Upper lobe of right lung (tissue), 1 donor: ENCODE data around the gene RPTN. TPM values are rescaled to one million over a fixed set of nuclear protein-coding genes. Genes with fewer than 3 reads are reported as not detected.
A peak's percentile ranks its signal among the peaks of the same experiment; 100 is the strongest.

Source experiments
- ATAC-seq: fragments of 200-7000 bp; cut with Tn5 transposase; one replicate; pipeline ENCODE4 v1.9.1; 2020; ENCODE audit warnings: mild to moderate bottlenecking, moderate library complexity
- DNase-seq: peaks from one replicate; pipeline ENCODE4 v3.0.0-alpha.2; 2020
- H3K27ac ChIP-seq: fragments of 200-600 bp; one replicate; pipeline ENCODE4 v1.8.0; 2022
- H3K27me3 ChIP-seq: fragments of 200-600 bp; one replicate; pipeline ENCODE4 v1.8.0; 2022; ENCODE audit warnings: mild to moderate bottlenecking
- H3K36me3 ChIP-seq: fragments of 200-600 bp; one replicate; pipeline ENCODE4 v1.8.0; 2022
- H3K4me1 ChIP-seq: fragments of 200-600 bp; one replicate; pipeline ENCODE4 v1.8.0; 2022
- H3K4me3 ChIP-seq: fragments of 200-600 bp; one replicate; pipeline ENCODE4 v1.8.0; 2022; ENCODE audit warnings: mild to moderate bottlenecking
- H3K9me3 ChIP-seq: fragments of 200-600 bp; one replicate; pipeline ENCODE4 v1.8.0; 2022
- CTCF ChIP-seq: fragments of 200-600 bp; IDR thresholded peaks from one replicate; pipeline ENCODE4 v1.8.0; 2022; ENCODE audit warnings: antibody characterized with exemption
- intact Hi-C: fragments of 100-400 bp; cut with DNase I; formaldehyde crosslinking; loops from one replicate; pipeline ENCODE4 v1.11.0; 2022
- total RNA-seq: library from RNA; stranded (reverse); fragmentation: NEBNext Ultra II Directional; extraction: Animal tissue kit (Norgen Biotek cat#: 25700); gene quantifications from one replicate; pipeline ENCODE4 v1.2.1, GENCODE V29; 2021
- donor health status: DM: no; HTN: yes; CAD: no; lungs with severe emphysema.

Gene RPTN
- total RNA-seq, 1 donor from 2014 or later: not detected

DNA sequence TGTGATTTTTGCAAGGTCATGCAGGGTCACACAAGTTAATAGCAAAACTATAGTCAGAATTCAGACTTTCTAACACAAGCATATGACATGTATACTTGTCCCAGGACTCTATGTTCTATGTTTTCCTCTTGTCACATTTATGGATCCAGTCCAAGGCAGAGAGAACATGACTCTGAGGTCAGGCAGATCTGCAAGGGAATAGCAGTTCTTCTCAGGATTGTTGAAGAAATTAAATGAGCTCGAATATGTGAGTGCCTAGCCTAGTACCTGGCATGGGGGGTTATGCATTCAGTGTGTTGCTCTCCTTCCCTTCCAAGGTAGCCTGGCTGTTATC, 9.5 kb upstream of the RPTN start:
- Histone ChIP-seq H3K27me3 (no peaks in the 10 kb centered on the region), H3K4me3 (no peak overlapping the region), H3K36me3 (no peaks in the 10 kb centered on the region), H3K9me3 (no peaks in the 10 kb centered on the region), H3K27ac (no peak overlapping the region), H3K4me1 (peaks cover 11% of the 10 kb centered on the region)
- ATAC-seq (no peak), DNase-seq (no peak)
- intact Hi-C loops: no loop called here
- TF ChIP-seq CTCF: no peak

DNA sequence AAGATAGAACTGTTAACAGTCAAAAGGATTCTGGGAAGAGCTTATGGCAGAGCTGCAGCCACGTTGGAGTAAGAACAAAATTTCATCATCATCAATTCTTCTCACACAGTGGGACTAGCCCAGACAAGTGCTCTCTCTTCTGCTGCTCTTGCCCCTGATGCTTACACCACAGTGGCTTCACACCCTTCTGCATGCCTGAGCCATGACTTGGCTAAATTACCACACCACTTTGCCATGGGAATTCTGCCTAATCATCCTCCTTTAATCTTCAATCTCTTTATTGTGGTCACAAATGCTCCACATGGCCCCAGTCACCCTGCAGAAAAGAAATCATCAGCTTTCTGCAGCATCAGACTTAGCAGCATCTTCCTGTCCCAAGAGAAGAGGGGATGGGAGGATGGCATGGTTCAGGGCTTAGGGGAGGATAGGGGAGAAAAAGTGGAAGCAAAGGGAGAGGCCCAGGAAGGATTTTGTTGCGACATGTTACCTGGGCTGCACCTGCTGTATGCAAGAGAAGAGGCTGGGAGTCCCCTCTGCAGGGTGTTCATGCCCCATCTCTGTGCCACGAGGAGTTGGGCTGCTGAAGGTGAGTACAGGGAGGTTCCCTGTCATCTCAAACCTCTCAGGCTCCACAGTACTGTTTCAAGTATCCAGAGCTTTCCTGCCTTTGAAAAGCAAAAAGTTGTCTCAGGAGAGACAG, 9.0 kb upstream of the RPTN start:
- ATAC-seq (peak; percentile 58), DNase-seq (no peak)
- Histone ChIP-seq H3K27ac (no peak overlapping the region), H3K27me3 (no peaks in the 10 kb centered on the region), H3K9me3 (no peaks in the 10 kb centered on the region), H3K4me3 (no peak overlapping the region), H3K36me3 (no peaks in the 10 kb centered on the region), H3K4me1 (peaks cover 11% of the 10 kb centered on the region)
- TF ChIP-seq CTCF: no peak
- intact Hi-C loops: no loop called here

DNA sequence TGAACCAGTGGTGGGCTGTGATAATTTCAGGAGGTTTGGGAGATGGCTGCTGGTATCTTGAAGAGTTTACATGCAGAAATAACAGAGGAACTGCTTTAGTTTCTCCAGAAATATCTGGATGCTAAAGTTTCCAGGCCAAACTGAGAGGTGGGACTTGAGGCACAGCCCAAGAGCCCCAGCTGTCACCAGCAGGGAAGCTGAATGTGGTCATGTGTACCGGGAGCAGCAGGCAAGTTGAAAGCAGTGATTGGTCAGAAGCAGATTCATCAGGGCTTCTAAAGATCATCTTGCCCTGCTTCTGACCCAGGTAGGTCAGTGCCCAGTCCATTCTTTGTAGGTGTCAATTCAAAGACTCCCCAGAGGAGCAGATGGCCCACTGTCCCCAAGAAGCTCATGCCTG, 7.9 kb upstream of the RPTN start:
- H3K4me1 ChIP-seq: peaks cover 15% of the 10 kb centered on the region
- no peak for ATAC-seq
- H3K9me3 ChIP-seq: no peaks in the 10 kb centered on the region
- TF ChIP-seq CTCF: no peak
- H3K27me3 ChIP-seq: no peaks in the 10 kb centered on the region
- no peak overlapping the region for H3K27ac ChIP-seq
- DNase-seq: no peak
- H3K36me3 ChIP-seq: no peaks in the 10 kb centered on the region
- intact Hi-C loops: no loop called here
- H3K4me3 ChIP-seq: no peak overlapping the region

GRCh38 chr1:152165286-152166077, 6.5 kb upstream of the RPTN start:
- DNase-seq (no peak), ATAC-seq (no peak)
- Histone ChIP-seq H3K4me3 (no peak overlapping the region), H3K27ac (no peak overlapping the region), H3K36me3 (no peaks in the 10 kb centered on the region), H3K27me3 (no peaks in the 10 kb centered on the region), H3K9me3 (no peaks in the 10 kb centered on the region), H3K4me1 (peaks cover 14% of the 10 kb centered on the region)
- intact Hi-C loops: no loop called here
- TF ChIP-seq CTCF: no peak

- peaks cover 12% of the 10 kb centered on the region for H3K4me1 ChIP-seq
- no peak overlapping the region for H3K4me3 ChIP-seq
- ATAC-seq: no peak
- TF ChIP-seq CTCF: no peak
- no peak overlapping the region for H3K27ac ChIP-seq
- H3K27me3 ChIP-seq: no peaks in the 10 kb centered on the region
- no peak for DNase-seq
- no peaks in the 10 kb centered on the region for H3K9me3 ChIP-seq
- intact Hi-C loops: no loop called here
- no peaks in the 10 kb centered on the region for H3K36me3 ChIP-seq
Measured at GRCh38 chr1:152164517-152165136, 5.6 kb upstream of the RPTN start.
